ENCODE results near the gene SULF2. TPM values are rescaled to one million over a fixed set of nuclear protein-coding genes. Genes with fewer than 3 reads are reported as not detected.

The SULF2 gene
- total and polyA plus RNA-seq, 2 of the 13 experiments (the other 11 are each of a cell fraction or from before 2014, with no cell fraction given) = 7.2 to 50.9 TPM

- 53% methylated on average over 9 of the region's 9 CpGs for WGBS (ENCODE audit: low lambda C conversion rate)
- no TSS peak for BruUV-seq (replicated peaks)
- no peak overlapping the region for H3K9ac ChIP-seq (ENCODE audit: insufficient read depth, low read depth, low read length)
- TF ChIP-seq HNRNPK (IDR thresholded peaks at IDR 0.05; ENCODE audit: low read depth, low read length, poor library complexity, severe bottlenecking) = no peak
- no peak for TF ChIP-seq CEBPB (IDR thresholded peaks at IDR 0.05; ENCODE audit: borderline replicate concordance, low read depth, low read length)
- TF ChIP-seq, protein P1, sequence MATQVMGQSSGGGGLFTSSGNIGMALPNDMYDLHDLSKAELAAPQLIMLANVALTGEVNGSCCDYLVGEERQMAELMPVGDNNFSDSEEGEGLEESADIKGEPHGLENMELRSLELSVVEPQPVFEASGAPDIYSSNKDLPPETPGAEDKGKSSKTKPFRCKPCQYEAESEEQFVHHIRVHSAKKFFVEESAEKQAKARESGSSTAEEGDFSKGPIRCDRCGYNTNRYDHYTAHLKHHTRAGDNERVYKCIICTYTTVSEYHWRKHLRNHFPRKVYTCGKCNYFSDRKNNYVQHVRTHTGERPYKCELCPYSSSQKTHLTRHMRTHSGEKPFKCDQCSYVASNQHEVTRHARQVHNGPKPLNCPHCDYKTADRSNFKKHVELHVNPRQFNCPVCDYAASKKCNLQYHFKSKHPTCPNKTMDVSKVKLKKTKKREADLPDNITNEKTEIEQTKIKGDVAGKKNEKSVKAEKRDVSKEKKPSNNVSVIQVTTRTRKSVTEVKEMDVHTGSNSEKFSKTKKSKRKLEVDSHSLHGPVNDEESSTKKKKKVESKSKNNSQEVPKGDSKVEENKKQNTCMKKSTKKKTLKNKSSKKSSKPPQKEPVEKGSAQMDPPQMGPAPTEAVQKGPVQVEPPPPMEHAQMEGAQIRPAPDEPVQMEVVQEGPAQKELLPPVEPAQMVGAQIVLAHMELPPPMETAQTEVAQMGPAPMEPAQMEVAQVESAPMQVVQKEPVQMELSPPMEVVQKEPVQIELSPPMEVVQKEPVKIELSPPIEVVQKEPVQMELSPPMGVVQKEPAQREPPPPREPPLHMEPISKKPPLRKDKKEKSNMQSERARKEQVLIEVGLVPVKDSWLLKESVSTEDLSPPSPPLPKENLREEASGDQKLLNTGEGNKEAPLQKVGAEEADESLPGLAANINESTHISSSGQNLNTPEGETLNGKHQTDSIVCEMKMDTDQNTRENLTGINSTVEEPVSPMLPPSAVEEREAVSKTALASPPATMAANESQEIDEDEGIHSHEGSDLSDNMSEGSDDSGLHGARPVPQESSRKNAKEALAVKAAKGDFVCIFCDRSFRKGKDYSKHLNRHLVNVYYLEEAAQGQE (IDR thresholded peaks at IDR 0.05; ENCODE audit: borderline replicate concordance in 1 of 2, low read depth in 1 of 2, low read length in 2 of 2) = no peak
- no peak for TF ChIP-seq KLF15 (CRISPR knock-in tag; IDR thresholded peaks at IDR 0.05; ENCODE audit: borderline replicate concordance)
- TF ChIP-seq ONECUT2 (CRISPR knock-in tag; IDR thresholded peaks at IDR 0.05) = no peak
- TF ChIP-seq SNAPC5 (CRISPR knock-in tag; IDR thresholded peaks at IDR 0.05; ENCODE audit: borderline replicate concordance) = no peak
- no peak for TF ChIP-seq SMAD1 (CRISPR knock-in tag; IDR thresholded peaks at IDR 0.05; ENCODE audit: borderline replicate concordance, low read depth)
- TF ChIP-seq, protein P2, sequence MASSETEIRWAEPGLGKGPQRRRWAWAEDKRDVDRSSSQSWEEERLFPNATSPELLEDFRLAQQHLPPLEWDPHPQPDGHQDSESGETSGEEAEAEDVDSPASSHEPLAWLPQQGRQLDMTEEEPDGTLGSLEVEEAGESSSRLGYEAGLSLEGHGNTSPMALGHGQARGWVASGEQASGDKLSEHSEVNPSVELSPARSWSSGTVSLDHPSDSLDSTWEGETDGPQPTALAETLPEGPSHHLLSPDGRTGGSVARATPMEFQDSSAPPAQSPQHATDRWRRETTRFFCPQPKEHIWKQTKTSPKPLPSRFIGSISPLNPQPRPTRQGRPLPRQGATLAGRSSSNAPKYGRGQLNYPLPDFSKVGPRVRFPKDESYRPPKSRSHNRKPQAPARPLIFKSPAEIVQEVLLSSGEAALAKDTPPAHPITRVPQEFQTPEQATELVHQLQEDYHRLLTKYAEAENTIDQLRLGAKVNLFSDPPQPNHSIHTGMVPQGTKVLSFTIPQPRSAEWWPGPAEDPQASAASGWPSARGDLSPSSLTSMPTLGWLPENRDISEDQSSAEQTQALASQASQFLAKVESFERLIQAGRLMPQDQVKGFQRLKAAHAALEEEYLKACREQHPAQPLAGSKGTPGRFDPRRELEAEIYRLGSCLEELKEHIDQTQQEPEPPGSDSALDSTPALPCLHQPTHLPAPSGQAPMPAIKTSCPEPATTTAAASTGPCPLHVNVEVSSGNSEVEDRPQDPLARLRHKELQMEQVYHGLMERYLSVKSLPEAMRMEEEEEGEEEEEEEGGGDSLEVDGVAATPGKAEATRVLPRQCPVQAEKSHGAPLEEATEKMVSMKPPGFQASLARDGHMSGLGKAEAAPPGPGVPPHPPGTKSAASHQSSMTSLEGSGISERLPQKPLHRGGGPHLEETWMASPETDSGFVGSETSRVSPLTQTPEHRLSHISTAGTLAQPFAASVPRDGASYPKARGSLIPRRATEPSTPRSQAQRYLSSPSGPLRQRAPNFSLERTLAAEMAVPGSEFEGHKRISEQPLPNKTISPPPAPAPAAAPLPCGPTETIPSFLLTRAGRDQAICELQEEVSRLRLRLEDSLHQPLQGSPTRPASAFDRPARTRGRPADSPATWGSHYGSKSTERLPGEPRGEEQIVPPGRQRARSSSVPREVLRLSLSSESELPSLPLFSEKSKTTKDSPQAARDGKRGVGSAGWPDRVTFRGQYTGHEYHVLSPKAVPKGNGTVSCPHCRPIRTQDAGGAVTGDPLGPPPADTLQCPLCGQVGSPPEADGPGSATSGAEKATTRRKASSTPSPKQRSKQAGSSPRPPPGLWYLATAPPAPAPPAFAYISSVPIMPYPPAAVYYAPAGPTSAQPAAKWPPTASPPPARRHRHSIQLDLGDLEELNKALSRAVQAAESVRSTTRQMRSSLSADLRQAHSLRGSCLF (CRISPR knock-in tag; IDR thresholded peaks at IDR 0.05; ENCODE audit: borderline replicate concordance) = no peak
- TF ChIP-seq ZNF7 (CRISPR knock-in tag; IDR thresholded peaks at IDR 0.05) = no peak
- H3K9me3 ChIP-seq (ENCODE audit: low read length) = no peaks in the 10 kb centered on the region
- no peaks in the 10 kb centered on the region for H3K79me2 ChIP-seq (ENCODE audit: insufficient read depth, low read length)
- H4K20me1 ChIP-seq (ENCODE audit: insufficient read depth, low read length) = no peaks in the 10 kb centered on the region
- FAIRE-seq (no peak), ATAC-seq (no peak), DNase-seq (ENCODE audit: low spot score) (no peak)
- ChIA-PET CTCF (ENCODE audit: low intra/inter-chr PET ratio, low total read pairs) (no interaction called here), POLR2A (no interaction called here)
- no peak overlapping the region for H3K4me2 ChIP-seq (ENCODE audit: low read depth, low read length)
- H3K4me1 ChIP-seq (ENCODE audit: insufficient read depth, low read length) = no peaks in the 10 kb centered on the region
- no peaks in the 10 kb centered on the region for H3K36me3 ChIP-seq (replicated peaks in 1 of 2; ENCODE audit: control insufficient read depth in 1 of 2, insufficient read depth in 2 of 2, low read length in 2 of 2)
- no peak overlapping the region for H3K27ac ChIP-seq (ENCODE audit: extremely low read length, insufficient read depth, low read length)
- H2AFZ ChIP-seq (ENCODE audit: low read length) = no peak overlapping the region
- peaks cover 1 to 22% of the 10 kb centered on the region in 2 experiments; a peak in 4 of 5 replicates for H3K27me3 ChIP-seq (ENCODE audit: control insufficient read depth in 1 of 2, insufficient read depth in 2 of 2, low read length in 2 of 2)
- no peak overlapping the region for H3K4me3 ChIP-seq (replicated peaks in 1 of 3; ENCODE audit: insufficient read depth in 1 of 3, low read depth in 2 of 3, low read length in 3 of 3)
- intact Hi-C loops (cut with micrococcal nuclease; ENCODE audit: unreplicated experiment) (no loop called here), in situ Hi-C loops (cut with HindIII; ENCODE audit: extremely low pct_ligation_motif_present, low pct_unique_long_range_greater_than_20kb) (no loop called here)
Measured at GRCh38 chr20:47796971-47797370, 11.7 kb upstream of the SULF2 start.

All from HepG2 (cell line).